A549 treated with ZK216348 at 1 μM for 4 hours (cell line): ENCODE data around the gene USP17L5. TPM values are rescaled to one million over a fixed set of nuclear protein-coding genes. Genes with fewer than 3 reads are reported as not detected.

ENCODE experiments used
- total RNA-seq: library from RNA; stranded (reverse); fragments of 200-300 nt; extraction: Qiagen RNA extraction; gene quantifications from 5 replicates; pipeline ENCODE4 v1.2.3, GENCODE V29; 2022; ENCODE audit warnings: low read depth

USP17L5 gene
- not detected in 5 replicates for total RNA-seq

GRCh38 chr4:9339103-9339502 is at the start of gene USP17L5:
TSS of gene USP17L5 (plus strand) at chr4:9339403. CDS start at chr4:9339403, 0 bp downstream.

GRCh38 chr4:9324865-9325264 is 14.3 kb upstream of the USP17L5 start, which contains the start of gene USP17L24:
TSS of gene USP17L24 (plus strand) at chr4:9325165. CDS start at chr4:9325165, 0 bp downstream.

GRCh38 chr4:9329611-9330010 is 9.6 kb upstream of the USP17L5 start, which contains the start of gene USP17L25:
TSS of gene USP17L25 (plus strand) at chr4:9329911. CDS start at chr4:9329911, 0 bp downstream.

GRCh38 chr4:9334358-9334757 is 4.8 kb upstream of the USP17L5 start, which contains the start of gene USP17L26:
TSS of gene USP17L26 (plus strand) at chr4:9334658. CDS start at chr4:9334658, 0 bp downstream.

GRCh38 chr4:9343848-9344247 is 4.6 kb downstream of the USP17L5 start, which contains the start of gene USP17L27:
TSS of gene USP17L27 (plus strand) at chr4:9344148. CDS start at chr4:9344148, 0 bp downstream.

GRCh38 chr4:9348593-9348992 is 9.4 kb downstream of the USP17L5 start, which contains the start of gene USP17L28:
TSS of gene USP17L28 (plus strand) at chr4:9348893. CDS start at chr4:9348893, 0 bp downstream.

GRCh38 chr4:9353338-9353737 is 14.1 kb downstream of the USP17L5 start, which contains the start of gene USP17L29:
TSS of gene USP17L29 (plus strand) at chr4:9353638. CDS start at chr4:9353638, 0 bp downstream.

GRCh38 chr4:9362829-9363228 is 23.6 kb downstream of the USP17L5 start, which contains the start of gene USP17L30:
TSS of gene USP17L30 (plus strand) at chr4:9363129. CDS start at chr4:9363129, 0 bp downstream.

Other genes with a start within 250 kb of the USP17L5 start
- not detected in 5 replicates for gene FAM90A26, start 169.0 kb upstream of the USP17L5 start, total RNA-seq
- not detected in 5 replicates for gene USP17L10, start 128.7 kb upstream of the USP17L5 start, total RNA-seq
- gene USP17L11, start 124.0 kb upstream of the USP17L5 start, total RNA-seq, result not detected in 5 replicates
- not detected in 5 replicates for gene USP17L12, start 119.3 kb upstream of the USP17L5 start, total RNA-seq
- not detected in 5 replicates for gene USP17L13, start 114.5 kb upstream of the USP17L5 start, total RNA-seq
- not detected in 5 replicates for gene USP17L15, start 105.0 kb upstream of the USP17L5 start, total RNA-seq
- gene USP17L17, start 95.5 kb upstream of the USP17L5 start, total RNA-seq, result not detected in 5 replicates
- gene USP17L18, start 90.8 kb upstream of the USP17L5 start, total RNA-seq, result not detected in 5 replicates
- not detected in 5 replicates for gene USP17L19, start 86.0 kb upstream of the USP17L5 start, total RNA-seq
- not detected in 5 replicates for gene USP17L20, start 81.3 kb upstream of the USP17L5 start, total RNA-seq
- not detected in 5 replicates for gene USP17L21, start 76.5 kb upstream of the USP17L5 start, total RNA-seq
- not detected in 5 replicates for gene USP17L22, start 71.8 kb upstream of the USP17L5 start, total RNA-seq
- gene USP17L24, start 14.2 kb upstream of the USP17L5 start, total RNA-seq, result not detected in 5 replicates
- not detected in 5 replicates for gene USP17L25, start 9.5 kb upstream of the USP17L5 start, total RNA-seq
- not detected in 5 replicates for gene USP17L26, start 4.7 kb upstream of the USP17L5 start, total RNA-seq
- not detected in 5 replicates for gene USP17L27, start 4.7 kb downstream of the USP17L5 start, total RNA-seq
- gene USP17L28, start 9.5 kb downstream of the USP17L5 start, total RNA-seq, result not detected in 5 replicates
- not detected in 5 replicates for gene USP17L29, start 14.2 kb downstream of the USP17L5 start, total RNA-seq
- not detected in 5 replicates for gene USP17L30, start 23.7 kb downstream of the USP17L5 start, total RNA-seq
- gene DEFB131A, start 105.0 kb downstream of the USP17L5 start, total RNA-seq, result not detected in 5 replicates